Measurements from ENCODE around the gene GLS.
"Not testable (repeated sequence)": the region's sequence is repeated elsewhere in the genome, so short reads cannot be mapped to it uniquely, and the experiment has no call there.

DNA sequence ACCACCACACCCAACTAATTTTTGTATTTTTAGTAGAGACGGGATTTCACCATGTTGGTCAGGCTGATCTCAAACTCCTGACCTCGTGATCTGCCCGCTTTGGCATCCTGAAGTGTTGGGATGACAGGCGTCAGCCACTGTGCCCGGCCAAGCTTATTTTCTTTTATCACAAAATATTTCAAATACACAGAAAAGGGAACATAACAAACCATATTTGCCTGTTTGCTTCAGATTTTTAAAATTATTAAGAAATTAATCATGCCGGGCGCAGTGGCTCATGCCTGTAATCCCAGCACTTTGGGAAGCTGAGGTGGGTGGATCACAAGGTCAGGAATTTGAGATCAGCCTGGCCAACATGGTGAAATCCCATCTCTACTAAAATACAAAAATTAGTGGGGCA is 7.2 kb upstream of the GLS start:
- TF ChIP-seq, protein P1, sequence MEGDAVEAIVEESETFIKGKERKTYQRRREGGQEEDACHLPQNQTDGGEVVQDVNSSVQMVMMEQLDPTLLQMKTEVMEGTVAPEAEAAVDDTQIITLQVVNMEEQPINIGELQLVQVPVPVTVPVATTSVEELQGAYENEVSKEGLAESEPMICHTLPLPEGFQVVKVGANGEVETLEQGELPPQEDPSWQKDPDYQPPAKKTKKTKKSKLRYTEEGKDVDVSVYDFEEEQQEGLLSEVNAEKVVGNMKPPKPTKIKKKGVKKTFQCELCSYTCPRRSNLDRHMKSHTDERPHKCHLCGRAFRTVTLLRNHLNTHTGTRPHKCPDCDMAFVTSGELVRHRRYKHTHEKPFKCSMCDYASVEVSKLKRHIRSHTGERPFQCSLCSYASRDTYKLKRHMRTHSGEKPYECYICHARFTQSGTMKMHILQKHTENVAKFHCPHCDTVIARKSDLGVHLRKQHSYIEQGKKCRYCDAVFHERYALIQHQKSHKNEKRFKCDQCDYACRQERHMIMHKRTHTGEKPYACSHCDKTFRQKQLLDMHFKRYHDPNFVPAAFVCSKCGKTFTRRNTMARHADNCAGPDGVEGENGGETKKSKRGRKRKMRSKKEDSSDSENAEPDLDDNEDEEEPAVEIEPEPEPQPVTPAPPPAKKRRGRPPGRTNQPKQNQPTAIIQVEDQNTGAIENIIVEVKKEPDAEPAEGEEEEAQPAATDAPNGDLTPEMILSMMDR (IDR thresholded peaks at IDR 0.05): not testable (repeated sequence)
- TF ChIP-seq EP300, POLR2AphosphoS5 (IDR thresholded peaks at IDR 0.05): not testable (repeated sequence)
